Stimulated activated CD8-positive, alpha-beta memory T cell treated with anti-CD3 and anti-CD28 coated beads, Interleukin-15, amount 100 ng/mL, for 48 hours (primary cell): ENCODE data around the gene BMF.
"Not testable (repeated sequence)": the region's sequence is repeated elsewhere in the genome, so short reads cannot be mapped to it uniquely, and the experiment has no call there.

Experiments used
- DNase-seq, 2 donors: peaks; one replicate each; pipeline ENCODE4 v3.0.0-alpha.2; 2020; ENCODE audit warnings: low read depth in 2 of 2

The BMF gene

DNA sequence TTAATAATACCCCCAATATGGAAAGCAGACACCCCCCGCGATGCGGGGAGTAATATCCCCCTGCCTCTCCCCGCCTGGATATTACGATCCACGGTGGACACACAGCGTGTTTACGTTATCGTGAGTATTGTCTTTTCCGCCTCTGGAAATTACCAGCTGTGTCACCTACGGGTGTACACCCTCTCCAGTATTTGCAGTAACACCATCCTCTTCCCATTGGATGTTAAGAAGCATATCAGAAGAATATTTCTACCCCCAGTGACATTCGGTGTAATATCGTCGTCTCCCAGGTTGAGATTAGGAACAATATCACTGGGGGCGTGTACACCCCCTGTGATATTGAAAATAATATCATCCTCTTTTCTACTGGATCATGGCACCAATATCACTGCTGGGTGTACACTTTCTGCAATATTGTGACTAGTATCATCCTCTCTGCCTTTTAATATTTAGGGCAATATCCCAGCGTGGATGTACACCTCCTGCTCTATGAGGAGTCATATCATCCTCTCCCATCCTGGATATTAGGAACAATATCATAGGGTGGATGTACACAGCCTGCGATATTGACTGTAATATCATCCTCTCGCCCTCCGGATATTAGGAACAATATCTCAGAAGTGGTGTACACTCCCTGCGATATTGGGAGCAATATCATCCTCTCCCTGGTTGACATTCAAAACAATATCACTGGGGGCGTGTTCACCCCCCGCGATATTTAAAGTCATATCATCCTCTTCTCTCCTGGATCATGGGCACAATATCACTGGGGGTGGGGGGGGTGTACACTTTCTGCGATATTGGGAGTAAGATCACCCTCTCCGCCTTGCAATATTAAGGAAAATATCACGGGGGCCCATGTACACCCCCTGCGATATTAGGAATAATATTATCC, 20.3 kb upstream of the BMF start:
- DNase-seq = no peak

DNA sequence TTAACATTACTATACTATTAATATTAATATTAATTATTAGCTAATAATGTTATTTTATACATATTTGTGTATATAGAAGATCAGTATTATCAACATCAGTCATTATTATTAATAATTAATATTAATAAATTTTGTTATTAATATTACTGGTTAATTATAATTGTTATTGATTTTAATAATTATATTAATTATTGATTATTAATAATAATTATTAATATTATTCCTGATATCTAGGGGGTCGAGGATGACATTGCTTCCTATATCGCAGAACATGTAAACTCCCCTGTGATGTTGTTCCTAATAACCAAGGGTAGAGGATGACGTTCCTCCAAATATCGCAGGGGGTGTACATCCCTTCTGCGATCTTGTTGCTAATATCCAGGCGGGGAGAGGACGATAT, 17.3 kb upstream of the BMF start:
- DNase-seq = no peak

DNA sequence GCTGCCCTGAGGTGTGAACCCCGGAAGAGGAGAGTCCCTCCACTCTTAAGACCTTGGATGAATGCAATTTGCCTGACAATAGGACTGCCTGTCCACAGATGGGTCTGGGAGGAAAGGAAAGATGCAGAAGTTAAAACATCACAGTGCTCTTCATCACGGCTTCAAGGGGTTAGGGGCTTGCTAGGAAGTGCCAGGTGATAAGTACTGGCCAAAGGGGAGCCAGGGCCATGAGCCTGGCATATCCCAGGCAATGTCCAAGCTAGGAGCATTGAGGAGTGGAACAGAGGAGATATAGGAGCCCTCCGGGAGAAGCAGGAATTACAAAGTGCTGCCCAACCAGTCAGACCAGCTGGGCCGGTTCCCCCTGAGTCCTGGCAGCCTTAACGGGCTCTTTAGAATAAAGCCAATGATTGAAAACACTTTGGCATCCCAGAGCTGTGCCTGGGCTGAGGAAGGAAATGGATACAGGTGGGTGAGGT, 16.2 kb upstream of the BMF start:
- not testable (repeated sequence) for DNase-seq

DNA sequence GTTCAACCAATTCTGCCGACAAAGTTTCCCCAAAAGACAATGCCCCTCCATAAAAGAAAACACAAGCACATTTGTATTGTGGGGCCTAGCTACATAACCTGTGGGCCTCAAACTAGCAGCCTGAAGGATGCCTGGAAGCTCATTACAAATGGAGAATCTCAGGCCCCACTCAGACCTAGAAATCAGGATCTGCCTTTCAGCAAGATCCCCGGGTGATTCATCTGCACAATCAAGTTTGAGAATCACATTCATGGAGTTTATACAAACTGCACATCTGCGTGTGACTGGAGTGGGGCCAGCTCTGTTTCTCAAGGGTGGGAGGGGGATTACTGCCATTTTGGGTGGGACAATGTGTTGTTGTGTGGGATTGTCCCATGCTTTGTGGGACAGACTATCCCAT, 15.7 kb upstream of the BMF start:
- DNase-seq = not testable (repeated sequence)

DNA sequence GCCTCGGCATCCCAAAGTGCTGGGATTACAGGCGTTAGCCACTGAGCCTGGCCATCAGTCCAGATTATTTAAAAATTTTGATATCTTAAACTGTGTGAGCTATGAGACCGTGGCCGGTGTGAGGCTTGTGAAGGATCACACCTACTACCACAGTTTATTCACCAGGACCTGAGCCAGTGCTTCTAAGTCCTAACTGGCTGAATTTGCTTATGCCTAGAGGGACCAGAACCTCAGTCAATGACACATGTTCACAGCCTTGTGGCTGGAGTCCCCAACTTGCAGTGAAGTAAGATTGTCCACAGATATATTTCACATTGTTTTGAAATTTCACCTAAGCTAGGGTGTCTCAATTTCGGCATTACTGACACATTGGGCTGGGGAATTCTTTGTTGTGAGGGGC, 15.2 kb upstream of the BMF start:
- DNase-seq = not testable (repeated sequence)

DNA sequence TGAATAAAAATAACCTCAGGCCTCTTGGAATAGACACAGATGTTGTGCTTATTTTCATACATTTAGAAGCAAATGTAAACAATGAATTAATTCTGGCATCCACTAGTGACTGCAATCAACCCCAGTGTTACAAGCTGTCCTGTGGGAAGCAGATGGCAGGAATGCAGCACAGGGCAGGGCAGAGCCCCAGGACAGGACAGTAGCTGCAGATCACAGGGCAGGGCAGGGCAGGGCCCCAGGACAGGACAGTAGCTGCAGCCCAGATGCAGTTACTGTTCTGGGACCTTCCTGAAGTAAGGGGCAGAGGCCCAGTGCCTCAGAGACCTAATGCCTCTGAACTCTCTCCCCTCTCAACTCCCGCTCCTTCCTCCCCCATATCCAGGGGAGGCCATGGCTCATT, 14.3 kb upstream of the BMF start:
- DNase-seq = not testable (repeated sequence)

DNA sequence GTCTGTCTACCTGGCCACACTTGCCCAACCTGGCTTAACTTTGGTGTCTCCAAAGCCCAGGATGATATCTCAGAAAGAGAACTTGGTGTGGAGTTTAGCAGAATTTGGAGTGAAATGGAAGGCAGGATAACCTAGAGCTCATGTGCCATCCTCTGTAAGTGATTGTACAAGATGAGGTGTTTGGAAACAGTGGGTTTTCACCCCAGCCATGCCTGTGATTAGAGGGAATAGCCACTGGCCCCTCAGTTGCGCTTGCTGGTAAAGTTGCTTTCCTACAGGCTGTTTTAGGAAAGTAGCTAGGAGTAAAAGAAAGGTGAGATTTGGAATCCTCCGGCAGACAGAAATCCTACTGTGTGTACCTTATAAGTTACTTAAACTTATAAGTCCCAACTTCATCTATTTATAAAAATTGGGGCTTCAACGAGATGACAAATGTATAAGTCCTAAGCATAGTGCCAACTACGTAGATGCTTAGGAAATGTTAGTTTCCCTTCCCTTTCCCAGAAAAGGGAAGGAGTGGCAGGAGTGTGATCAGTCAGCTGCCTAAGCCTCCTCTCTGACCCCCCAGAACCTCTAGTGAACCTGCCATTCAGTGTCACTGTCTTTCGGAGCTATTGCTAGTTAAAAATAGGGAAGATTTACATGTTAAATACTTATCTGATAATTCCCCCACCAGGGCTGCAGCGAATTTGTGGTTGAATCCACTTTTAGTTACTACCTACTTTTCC, 13.4 kb upstream of the BMF start:
- no peak for DNase-seq

DNA sequence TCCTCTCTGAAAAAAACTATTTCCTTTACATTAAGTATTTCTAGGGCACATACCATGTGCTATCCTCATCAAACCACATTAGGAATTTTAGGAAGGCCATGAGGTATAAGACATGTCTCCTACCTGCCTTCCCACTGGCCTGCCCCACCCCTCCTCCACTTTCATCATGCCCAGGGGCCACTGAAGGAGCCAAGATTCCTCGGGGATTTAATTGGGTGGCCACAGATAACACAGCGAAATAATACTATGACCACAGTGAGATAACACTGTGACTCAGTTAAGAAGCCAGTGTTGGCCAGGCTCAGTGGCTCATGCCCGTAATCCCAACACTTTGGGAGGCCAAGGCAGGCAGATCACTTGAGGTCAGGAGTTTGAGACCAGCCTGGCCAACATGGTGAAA, 9.8 kb upstream of the BMF start:
- DNase-seq = no peak

DNA sequence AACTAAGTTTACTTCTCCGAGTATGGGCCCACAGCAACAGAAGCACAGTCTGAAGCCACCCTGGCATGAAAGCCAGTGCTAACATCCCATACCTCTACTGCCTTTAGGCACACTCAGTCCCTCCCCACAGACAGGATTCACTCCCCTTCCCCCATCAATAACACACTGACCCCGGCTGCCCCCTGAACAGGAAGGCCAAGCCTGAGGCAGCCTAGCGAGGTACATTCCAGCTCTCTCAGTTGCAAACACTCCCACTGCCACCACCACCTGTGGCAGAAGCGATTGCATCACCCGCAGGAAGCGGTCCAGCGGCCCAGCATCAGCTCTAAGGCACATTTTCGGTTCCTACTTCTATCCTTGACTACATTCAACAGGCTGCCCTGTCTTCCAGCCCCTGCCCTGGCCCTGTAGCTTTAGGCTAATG, 7.0 kb upstream of the BMF start:
- peak; percentile 32 to 43 for DNase-seq

DNA sequence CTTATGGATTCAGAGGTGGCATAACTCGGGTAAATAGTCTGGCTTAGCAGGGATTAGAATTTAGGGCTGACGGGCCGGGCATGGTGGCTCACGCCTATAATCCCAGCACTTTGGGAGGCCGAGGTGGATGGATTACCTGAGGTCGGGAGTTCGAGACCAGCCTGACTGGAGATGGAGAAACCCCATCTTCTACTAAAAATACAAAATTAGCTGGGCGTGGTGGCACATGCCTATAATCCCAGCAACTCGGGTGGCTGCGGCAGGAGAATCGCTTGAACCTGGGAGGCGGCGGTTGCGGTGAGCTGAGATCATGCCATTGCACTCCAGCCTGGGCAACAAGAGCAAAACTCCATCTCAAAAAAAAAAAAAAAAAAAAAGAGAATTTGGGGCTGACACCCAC, 6.4 kb upstream of the BMF start:
- DNase-seq = not testable (repeated sequence)

DNA sequence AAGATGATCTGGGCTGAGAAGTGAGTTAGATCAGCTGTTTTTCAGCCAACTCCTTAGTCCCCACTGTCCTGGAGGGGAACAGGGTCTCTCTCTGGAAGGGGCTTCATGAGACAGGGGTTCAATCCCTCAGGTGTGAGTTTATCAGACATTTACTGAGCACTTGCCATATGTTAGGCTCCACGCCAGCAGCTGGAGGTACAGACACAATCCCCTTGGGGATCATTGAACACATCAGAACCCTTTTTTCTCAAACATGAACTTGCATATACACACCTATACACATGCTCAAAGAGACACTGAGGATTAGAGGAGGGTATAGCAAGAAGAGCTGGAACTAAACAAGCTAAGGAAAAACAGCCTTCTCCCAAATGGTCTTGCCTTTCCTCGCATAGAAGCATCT, 5.5 kb upstream of the BMF start:
- no peak for DNase-seq

DNA sequence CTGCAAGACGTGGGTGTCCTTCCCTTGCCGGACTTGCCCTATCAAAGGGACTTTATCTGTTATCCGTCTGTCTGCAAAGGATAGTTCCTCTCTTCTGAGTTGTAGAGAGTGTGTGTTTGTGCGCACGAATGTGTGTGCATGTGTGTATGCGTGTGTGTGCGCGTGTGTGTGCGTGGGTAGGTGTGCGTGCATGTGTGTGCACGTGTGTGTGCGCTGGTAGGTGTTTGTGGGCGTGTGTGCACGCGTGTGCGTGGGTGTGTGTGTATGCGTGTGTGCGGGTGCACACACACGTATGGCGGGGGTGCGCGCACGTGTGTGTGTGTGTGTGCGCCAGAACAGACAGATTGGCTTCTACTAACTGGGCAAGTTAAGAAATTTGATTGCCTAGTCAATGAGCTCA, 4.1 kb upstream of the BMF start:
- DNase-seq = no peak

DNA sequence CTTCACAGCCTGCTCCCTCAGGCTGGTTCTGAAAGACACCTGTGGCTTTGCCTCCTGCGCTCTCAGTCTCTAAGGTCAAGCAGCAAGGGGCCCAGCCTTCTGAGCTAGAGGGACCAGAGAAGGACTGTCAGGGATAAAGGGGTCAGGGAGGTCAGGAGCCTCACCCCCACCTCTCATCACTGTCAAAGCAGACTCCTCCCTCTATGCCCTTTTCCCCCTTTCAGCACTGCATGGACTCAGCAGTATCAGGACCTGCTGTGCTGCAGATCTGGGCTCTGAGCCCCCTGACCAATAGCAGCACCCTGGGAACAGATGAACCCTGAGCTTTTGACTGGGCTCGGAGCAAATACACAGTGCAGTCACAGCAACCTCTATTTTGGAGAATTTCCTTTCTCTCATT, 3.2 kb upstream of the BMF start:
- no peak for DNase-seq

DNA sequence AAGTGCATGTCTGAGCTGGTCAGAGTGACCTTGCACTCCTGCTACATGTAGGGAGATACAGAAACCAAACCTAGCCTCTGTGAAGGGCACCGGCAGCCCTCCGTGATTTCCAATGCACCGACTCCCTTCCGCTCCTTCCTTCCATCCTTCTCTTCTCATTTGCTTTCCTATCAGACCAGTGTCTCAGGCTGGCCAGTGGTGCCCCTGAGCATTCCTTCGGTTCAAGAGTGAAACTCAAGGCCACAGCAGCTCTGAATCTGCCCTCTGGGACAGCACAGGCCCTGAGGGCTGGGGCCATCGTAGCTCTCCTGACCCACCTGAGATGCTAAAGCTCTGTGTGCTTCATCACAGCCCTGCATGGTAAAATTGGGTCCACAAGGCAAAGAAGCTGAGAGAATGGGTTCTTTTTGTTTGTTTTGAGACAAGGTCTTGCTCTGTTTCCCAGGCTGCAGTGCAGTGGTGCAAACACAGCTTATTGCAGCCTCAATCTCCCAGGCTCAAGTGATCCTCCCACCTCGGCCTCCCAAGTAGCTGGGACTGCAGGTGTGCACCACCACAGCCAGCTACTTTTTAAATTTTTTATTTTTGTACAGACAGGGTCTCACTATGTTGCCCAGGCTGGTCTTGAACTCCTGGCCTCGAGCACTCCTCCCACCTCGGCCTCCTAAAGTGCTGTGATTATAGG, 2.3 kb upstream of the BMF start:
- DNase-seq = no peak

DNA sequence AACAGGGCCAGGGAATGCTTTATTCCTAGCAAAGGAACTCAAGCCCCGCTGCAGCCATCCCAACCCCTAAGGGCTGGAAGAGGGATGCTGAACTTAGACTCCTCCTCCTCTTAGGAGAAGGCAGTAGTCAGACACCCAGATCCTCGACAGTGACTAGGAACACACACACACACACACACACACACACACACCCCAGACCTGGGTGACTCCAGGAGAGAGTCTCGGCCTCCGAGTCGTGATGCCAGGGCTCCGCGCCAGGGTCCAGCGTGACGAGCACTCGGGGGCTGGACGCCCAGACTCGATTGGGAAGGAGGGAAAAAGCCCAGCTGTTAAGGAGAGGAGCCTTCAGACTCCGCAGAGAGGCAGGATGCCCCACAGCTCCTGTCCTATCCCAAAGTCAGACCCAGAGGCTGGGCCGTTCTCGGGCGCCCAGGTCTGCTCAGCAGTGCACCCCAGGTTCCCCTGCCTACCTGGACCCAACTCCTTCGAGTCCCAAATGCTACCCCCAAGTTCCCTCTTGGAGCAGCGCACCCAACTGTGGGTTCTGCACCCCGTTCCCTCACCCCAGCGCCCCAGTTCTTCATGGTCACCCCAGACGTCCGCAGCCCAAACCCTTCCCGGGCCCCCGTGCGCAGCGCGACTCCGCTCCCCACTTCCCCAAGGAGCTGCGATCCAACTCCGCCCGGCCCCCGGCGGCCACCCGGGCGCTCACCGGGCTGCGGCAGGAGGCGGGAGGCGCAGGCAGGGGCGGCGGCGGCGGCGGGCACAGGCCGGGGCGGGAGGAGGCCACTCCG, 421 bp downstream of the BMF start:
- DNase-seq = no peak

DNA sequence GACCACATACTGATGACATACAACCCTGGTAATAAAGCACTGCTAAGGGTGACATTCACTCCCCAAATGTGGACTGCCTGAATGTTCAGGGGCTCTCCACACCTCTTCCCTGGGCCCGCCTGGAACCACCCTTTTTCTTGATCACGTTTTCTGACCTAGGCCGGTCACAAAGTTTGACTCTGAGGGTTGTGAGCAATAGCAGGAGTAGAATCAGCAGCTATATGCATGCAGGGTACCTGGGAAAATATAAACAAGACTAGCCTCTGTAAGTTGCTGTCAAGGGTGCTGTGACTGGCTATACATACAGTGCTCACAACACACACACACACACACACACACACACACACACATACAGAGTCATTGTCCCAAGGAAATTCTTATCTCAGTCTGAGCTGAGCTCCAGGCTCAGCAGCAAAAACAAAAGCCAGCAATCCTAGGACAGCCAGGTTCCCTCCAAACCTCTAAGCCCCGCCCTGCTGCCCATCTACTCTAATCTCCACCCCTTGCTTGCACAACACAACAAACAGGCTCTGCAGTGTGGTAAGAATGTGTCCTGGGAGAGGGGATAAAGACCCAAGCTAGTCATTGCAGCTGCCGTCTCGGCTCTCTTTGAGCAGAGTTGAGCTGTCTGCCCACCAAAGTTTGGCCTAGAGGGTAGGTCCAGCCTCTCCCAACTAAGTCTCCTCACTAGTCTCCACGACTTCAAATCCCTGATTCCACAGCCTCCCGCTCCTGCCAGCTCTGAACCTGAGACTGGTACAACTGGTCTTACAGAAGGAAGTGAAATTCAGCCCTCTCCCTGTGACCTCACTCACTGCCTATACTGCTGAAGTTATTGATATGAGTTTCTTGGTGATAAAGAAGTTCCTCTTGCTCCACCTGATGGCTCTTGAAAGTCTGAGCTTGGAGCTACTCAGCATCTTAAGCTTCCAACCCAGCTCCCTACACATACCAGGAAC, 2.2 kb downstream of the BMF start:
- no peak for DNase-seq

DNA sequence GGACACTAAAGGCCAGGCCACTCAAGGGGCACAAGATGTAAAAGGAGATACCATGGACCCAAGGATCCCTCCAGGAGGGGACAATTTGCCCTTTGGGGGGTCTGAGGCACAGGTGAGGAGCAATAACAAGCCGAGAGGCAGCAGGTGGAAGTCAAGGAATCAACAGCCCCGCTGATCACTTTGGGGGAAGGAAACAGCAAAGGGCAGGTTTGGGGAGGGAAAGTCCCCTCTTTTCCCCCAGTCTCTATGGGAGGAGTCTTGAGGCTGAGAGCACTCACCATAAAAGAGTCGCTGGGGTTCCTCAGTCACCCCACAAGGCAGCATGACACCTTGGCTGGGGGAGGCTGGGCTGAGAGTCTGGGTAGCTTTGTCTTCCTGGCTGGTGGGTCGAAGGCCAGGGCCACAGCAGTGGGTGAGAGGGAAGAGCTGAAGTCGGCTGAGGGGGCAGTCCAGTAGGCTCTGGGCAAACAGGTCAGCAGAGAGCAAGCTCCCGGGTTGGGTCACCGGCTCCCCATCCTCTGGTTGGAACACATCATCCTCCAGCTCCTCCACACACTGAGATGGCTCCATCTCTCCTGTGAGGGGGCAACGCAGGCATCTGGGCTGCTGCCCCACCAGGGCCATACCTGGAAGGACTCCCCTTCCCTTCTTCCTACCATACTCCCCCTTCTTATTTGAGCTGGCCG, 3.0 kb downstream of the BMF start:
- DNase-seq = peak in 1 of 2 donors; percentile 27

DNA sequence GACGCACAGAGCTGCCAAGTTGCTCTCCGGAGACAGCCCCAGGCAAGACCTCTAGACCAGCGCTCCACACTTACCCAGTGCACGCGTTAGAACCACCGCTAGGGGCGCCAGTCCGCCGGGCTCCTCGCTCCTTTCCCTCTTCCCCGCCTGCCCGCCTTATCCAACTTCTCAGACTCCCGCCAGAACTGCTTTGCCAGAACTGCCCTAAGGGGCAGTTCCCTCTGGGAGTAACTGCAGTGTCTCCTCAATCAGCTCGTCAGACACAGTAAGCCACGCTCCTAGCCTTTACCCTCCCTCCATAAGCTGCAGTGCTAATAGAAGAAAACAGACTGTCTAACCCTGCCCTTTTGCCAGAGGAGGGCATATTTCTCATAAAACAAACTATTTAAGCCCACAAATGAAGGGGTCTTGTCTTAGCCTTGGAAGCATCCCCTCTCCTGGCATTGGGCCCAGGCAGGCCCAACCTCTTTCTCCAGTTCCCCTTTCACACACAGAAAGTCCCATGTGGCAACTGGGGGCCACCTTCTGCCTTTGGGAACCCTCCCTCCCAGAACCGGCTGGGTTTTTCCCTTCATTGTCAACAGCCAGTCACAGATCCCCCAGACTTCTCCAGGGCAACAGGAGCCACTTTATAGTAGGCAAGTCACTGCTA, 3.7 kb downstream of the BMF start:
- DNase-seq = peak; percentile 62 to 64

DNA sequence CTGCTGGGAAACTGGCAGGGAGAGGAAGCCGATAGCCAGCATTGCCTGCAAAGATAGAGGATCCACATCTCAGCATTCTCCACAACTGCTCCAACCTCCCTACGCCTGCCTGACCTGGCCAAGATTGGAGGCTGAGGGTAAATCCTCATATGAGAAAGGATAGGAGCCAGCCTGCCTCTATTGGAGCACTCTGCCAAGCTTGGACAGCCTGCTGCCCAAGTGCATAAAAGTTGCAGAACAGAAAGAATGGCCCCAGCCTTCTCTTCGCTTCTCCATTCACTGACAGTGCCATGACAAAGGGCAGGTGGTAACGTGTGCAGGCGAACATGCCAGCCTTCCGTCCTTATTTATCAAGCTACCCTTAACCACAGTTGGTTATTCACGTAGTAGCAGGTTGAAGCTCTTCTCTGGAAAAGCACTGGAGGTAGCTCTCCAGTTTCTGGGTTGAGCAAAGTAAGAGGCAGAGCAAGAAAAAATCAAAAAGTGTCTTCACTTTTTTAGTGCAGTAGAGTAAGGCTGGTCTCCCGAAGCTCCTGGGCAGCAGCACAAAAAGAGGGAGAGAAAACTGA, 4.3 kb downstream of the BMF start:
- DNase-seq = no peak
